Spinal cord (tissue), 10 donors: ENCODE data around the gene ARL13A. TPM values are rescaled to one million over a fixed set of nuclear protein-coding genes. Genes with fewer than 3 reads are reported as not detected.

Source experiments
- DNase-seq, 6 donors: peaks; one replicate each; pipeline versions ENCODE4 v3.0.0 to v3.0.0-alpha.2; 2013 to 2015; ENCODE audit warnings: low spot score in 6 of 6, low read depth in 4 of 6
- H3K27ac ChIP-seq: one replicate; pipeline ENCODE4 v1.5.1; 2013; ENCODE audit warnings: low read depth, low read length, control low read depth
- H3K27me3 ChIP-seq: one replicate; pipeline ENCODE4 v1.6.1; 2013; ENCODE audit warnings: low read length; ENCODE audit not compliant: control insufficient read depth, insufficient read depth
- H3K36me3 ChIP-seq: one replicate; pipeline ENCODE4 v1.6.1; 2013; ENCODE audit warnings: low read length; ENCODE audit not compliant: control insufficient read depth, insufficient read depth
- H3K4me1 ChIP-seq: one replicate; pipeline ENCODE4 v1.6.1; 2013; ENCODE audit warnings: low read length; ENCODE audit not compliant: control insufficient read depth, insufficient read depth
- H3K4me3 ChIP-seq: one replicate; pipeline ENCODE4 v1.5.1; 2013; ENCODE audit warnings: low read depth, low read length, control low read depth
- H3K9me3 ChIP-seq: one replicate; pipeline ENCODE4 v1.6.1; 2013; ENCODE audit warnings: low read length; ENCODE audit not compliant: control insufficient read depth, insufficient read depth
- WGBS: methylation state at CpG from one replicate; pipeline ENCODE4 v1.1.5; 2013; ENCODE audit warnings: missing lambda C conversion rate; ENCODE audit not compliant: insufficient coverage; 5-methylcytosine and 5-hydroxymethylcytosine counted together
- polyA plus RNA-seq, 2 donors: library from polyadenylated mRNA; unstranded; fragments of 120-200 nt; gene quantifications; one replicate each; pipeline ENCODE4 v1.2.1, GENCODE V29; 2013; ENCODE audit not compliant: insufficient read length in 2 of 2
- total RNA-seq, 2 donors: library from RNA; depleted of rRNA in 1 of 2; stranded (reverse); fragments of 120-200 nt in 1 of 2; fragments of >200 nt in 1 of 2; gene quantifications; one replicate each; pipeline versions ENCODE4 v1.2.3 to v1.2.4, GENCODE V29; 2013 to 2014
- donor health status: healthy.

Gene ARL13A
- total and polyA plus RNA-seq, 4 donors: 0.24 to 0.39 TPM; not detected in 2

- Histone ChIP-seq H3K36me3 (no peaks in the 10 kb centered on the region), H3K27me3 (no peaks in the 10 kb centered on the region), H3K4me1 (no peaks in the 10 kb centered on the region), H3K4me3 (no peak overlapping the region), H3K9me3 (no peaks in the 10 kb centered on the region), H3K27ac (no peak overlapping the region)
- WGBS: no CpG with 5 or more reads among the region's 2 CpGs
- peak in 1 of 6 donors; percentile 6 for DNase-seq
Measured at GRCh38 chrX:100946299-100946927, 23.1 kb upstream of the ARL13A start.

DNA sequence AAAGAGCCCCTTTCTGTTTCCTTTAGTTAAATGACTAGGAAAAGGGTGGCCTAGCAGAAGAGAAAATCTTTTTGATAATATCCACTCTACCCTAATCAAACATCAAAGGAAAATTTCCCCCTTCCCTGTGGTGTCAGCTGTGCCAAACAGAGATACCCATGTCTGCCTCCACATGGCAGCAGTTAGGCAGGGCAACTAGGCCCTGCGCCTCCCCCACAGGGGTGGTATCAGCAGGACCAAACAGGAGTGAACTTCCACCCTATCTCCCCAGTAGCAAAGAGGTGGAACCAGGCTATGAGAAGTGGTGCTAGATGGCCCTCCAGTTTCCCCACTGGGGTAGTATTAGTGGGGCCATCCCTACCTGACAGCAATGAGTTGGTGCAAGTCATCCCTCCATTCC lies 21.0 kb upstream of the ARL13A start:
- WGBS: no CpG with 5 or more reads among the region's 1 CpG
- Histone ChIP-seq H3K4me1 (no peaks in the 10 kb centered on the region), H3K9me3 (no peaks in the 10 kb centered on the region), H3K27ac (no peak overlapping the region), H3K4me3 (no peak overlapping the region), H3K36me3 (no peaks in the 10 kb centered on the region), H3K27me3 (no peaks in the 10 kb centered on the region)
- DNase-seq: no peak

DNA sequence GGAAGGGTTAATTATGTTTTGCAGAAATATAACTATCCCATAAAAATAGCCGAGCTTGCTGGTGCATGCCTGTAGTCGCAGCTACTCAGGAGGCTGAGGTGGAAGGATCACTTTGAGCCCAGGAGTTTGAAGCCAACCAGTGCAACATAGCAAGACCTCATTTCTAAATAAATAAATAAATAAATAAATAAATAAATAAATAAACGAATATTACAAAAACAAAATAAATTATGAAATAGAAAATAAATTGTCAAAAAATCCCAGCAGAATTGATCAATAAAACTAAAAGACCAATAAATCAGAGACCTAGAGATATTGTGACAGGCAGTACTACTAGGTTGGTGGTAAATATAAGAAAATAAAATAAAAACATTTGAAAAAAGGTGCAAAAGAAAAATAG lies 6.7 kb upstream of the ARL13A start:
- Histone ChIP-seq H3K27me3 (no peaks in the 10 kb centered on the region), H3K27ac (no peak overlapping the region), H3K9me3 (no peaks in the 10 kb centered on the region), H3K36me3 (no peaks in the 10 kb centered on the region), H3K4me3 (no peak overlapping the region), H3K4me1 (no peaks in the 10 kb centered on the region)
- WGBS: no CpG with 5 or more reads among the region's 3 CpGs
- DNase-seq: no peak

GRCh38 chrX:100964362-100964761 lies 5.1 kb upstream of the ARL13A start:
- DNase-seq: no peak
- H3K4me1 ChIP-seq: no peaks in the 10 kb centered on the region
- H3K9me3 ChIP-seq: no peaks in the 10 kb centered on the region
- no peaks in the 10 kb centered on the region for H3K36me3 ChIP-seq
- H3K27ac ChIP-seq: no peak overlapping the region
- no peaks in the 10 kb centered on the region for H3K27me3 ChIP-seq
- no peak overlapping the region for H3K4me3 ChIP-seq

DNA sequence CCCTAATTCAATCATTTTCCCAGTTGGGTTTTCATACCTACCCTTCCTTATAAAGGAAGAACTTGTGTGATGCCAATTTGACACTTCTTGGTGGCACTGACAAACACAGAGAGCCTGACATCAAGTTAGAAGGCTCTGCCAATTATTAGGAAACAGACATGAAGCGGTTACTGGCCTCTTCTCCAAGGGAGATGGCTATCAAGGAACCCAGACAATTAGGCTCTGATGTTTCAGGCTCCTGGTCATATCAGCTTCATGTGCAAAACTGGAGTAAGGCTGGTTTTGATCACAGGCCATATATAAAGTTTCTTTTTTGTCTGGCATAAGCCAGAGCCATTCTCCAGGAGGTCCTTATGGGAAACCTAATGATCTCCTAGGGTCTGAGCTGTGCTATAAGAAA lies 428 bp downstream of the ARL13A start:
- Histone ChIP-seq H3K4me1 (no peaks in the 10 kb centered on the region), H3K27ac (no peak overlapping the region), H3K36me3 (no peaks in the 10 kb centered on the region), H3K27me3 (no peaks in the 10 kb centered on the region), H3K4me3 (no peak overlapping the region), H3K9me3 (no peaks in the 10 kb centered on the region)
- WGBS: 73% methylated on average over 1 of the region's 1 CpG
- no peak for DNase-seq

DNA sequence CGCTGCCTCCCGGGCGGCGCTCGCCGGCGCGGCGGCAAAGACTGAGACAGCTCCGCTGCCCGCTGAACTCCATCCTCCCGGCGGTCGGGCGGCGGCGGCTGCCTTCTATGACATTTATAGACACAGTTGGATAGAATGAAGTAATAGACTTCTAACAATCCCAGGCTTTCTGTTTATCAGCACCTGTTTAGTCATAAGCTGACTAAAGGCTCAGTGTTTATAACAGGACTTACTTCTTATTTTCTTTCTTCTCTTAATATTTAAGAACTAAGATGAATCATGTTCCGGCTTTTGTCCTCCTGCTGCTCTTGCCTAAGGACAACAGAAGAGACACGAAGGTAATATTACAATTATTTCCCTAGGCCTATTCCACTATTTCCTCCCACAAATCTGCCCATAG lies 3.9 kb downstream of the ARL13A start:
- Histone ChIP-seq H3K27ac (no peak overlapping the region), H3K27me3 (no peaks in the 10 kb centered on the region), H3K9me3 (no peaks in the 10 kb centered on the region), H3K4me1 (no peaks in the 10 kb centered on the region), H3K4me3 (no peak overlapping the region), H3K36me3 (no peaks in the 10 kb centered on the region)
- DNase-seq: no peak
- WGBS: no CpG with 5 or more reads among the region's 19 CpGs

DNA sequence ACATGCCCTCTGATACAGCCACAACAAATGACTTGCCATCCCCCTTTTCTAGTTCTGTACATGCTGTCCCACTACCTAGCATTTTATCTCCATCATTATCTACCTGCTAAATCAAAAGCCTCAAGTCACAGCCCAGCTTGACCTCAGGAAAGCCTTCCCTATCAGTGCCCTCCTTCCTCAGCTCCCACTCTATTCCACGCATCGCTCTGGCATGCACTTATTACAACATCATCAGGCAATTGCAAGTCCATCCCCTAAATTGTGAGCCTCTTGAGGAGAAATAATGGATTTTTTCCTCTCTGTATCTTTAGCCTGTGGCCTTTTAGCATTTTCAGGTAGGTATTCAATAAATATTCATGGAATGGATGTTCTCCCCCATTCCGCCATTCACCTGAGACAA lies 5.7 kb downstream of the ARL13A start:
- H3K4me3 ChIP-seq: no peak overlapping the region
- no peaks in the 10 kb centered on the region for H3K36me3 ChIP-seq
- H3K9me3 ChIP-seq: no peaks in the 10 kb centered on the region
- H3K27ac ChIP-seq: no peak overlapping the region
- 100% methylated on average over 1 of the region's 3 CpGs for WGBS
- DNase-seq: no peak
- H3K27me3 ChIP-seq: no peaks in the 10 kb centered on the region
- no peaks in the 10 kb centered on the region for H3K4me1 ChIP-seq

GRCh38 chrX:100976211-100976610 lies 6.7 kb downstream of the ARL13A start:
- Histone ChIP-seq H3K27me3 (peaks cover 2% of the 10 kb centered on the region), H3K36me3 (no peaks in the 10 kb centered on the region), H3K4me1 (no peaks in the 10 kb centered on the region), H3K27ac (no peak overlapping the region), H3K9me3 (no peaks in the 10 kb centered on the region), H3K4me3 (no peak overlapping the region)
- DNase-seq: no peak
- WGBS: no CpG with 5 or more reads among the region's 1 CpG

DNA sequence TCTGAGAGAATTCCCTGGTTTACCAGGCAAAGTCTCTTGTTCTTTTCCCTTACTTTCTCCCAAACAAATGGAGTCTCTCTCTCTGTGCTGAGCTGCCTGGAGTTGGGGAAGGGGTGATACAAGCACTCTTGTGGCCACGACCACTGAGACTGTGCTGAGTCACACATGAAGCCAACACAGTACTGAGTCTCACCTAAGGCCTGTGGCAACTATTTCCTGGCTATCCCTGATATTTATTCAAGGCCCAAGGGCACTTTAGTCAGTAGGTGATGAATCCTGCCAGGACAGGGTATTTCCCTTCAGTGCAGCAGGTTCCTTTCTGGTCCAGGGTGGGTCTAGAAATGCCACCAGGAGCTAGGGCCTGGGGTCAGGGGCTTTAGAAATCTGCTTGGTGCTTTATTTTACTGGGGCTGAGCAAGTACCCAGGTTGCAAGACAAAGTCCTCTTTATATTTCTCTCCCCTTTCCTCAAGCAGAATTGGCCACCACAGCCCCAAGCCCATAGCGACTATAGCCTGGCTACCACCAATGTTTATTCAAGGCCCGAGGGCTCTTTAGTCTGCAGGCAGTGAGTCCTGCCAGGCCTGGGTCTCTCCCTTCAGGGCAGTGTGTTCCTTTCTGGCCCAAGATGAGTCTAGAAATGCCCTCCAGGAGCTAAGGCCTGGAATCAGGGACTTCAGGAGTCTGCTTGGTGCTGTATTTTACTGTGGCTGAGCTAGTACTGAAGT lies 10.5 kb downstream of the ARL13A start:
- no peak overlapping the region for H3K27ac ChIP-seq
- no peaks in the 10 kb centered on the region for H3K9me3 ChIP-seq
- no peaks in the 10 kb centered on the region for H3K4me1 ChIP-seq
- no peaks in the 10 kb centered on the region for H3K36me3 ChIP-seq
- no peak overlapping the region for H3K4me3 ChIP-seq
- 72% methylated on average over 3 of the region's 3 CpGs for WGBS
- DNase-seq: no peak
- H3K27me3 ChIP-seq: peaks cover 2% of the 10 kb centered on the region
